Loucy (cell line): Measurements from ENCODE around the gene KPNA6.

Experiments
- H2AFZ ChIP-seq: fragments of 200-600 bp; sonication (generic); 2 replicates; pipeline ENCODE4 v1.6.0; 2016; ENCODE audit warnings: antibody characterized with exemption, mild to moderate bottlenecking, low read length, moderate library complexity
- H3F3A ChIP-seq: fragments of 200-600 bp; 2 replicates; pipeline ENCODE4 v1.6.0; 2016; ENCODE audit warnings: antibody characterized with exemption, low read depth, mild to moderate bottlenecking
- H3K27me3 ChIP-seq: fragments of 200-600 bp; sonication (generic); 2 replicates; pipeline ENCODE4 v1.6.1; 2014; ENCODE audit warnings: low read length, mild to moderate bottlenecking; ENCODE audit not compliant: insufficient read depth, poor library complexity, severe bottlenecking
- H3K36me3 ChIP-seq: fragments of 200-600 bp; sonication (generic); 2 replicates; pipeline ENCODE4 v1.6.1; 2016; ENCODE audit warnings: low read length; ENCODE audit not compliant: insufficient read depth
- H3K4me1 ChIP-seq: fragments of 200-600 bp; sonication (generic); 2 replicates; pipeline ENCODE4 v1.5.1; 2014; ENCODE audit warnings: low read length, mild to moderate bottlenecking; ENCODE audit not compliant: insufficient read depth, poor library complexity, severe bottlenecking
- H3K4me2 ChIP-seq: fragments of 200-600 bp; sonication (generic); 2 replicates; pipeline ENCODE4 v1.6.0; 2014; ENCODE audit warnings: antibody characterized with exemption, low read length, low read depth, mild to moderate bottlenecking; ENCODE audit not compliant: poor library complexity, severe bottlenecking
- H3K4me3 ChIP-seq: fragments of 200-600 bp; sonication (generic); 2 replicates; pipeline ENCODE4 v1.5.1; 2014; ENCODE audit warnings: low read length, mild to moderate bottlenecking, mixed read lengths; ENCODE audit not compliant: poor library complexity, severe bottlenecking
- H3K79me2 ChIP-seq: fragments of 200-600 bp; sonication (generic); 2 replicates; pipeline ENCODE4 v1.6.1; 2014; ENCODE audit warnings: low read length; ENCODE audit not compliant: insufficient read depth
- H3K9ac ChIP-seq: fragments of 200-600 bp; sonication (generic); 2 replicates; pipeline ENCODE4 v1.6.0; 2014; ENCODE audit warnings: mild to moderate bottlenecking, low read depth, low read length, moderate library complexity; ENCODE audit not compliant: poor library complexity, severe bottlenecking
- H3K9me2 ChIP-seq: fragments of 200-600 bp; sonication (generic); replicated peaks from 2 replicates; pipeline ENCODE4 v1.6.1; 2016; ENCODE audit warnings: low read depth, low read length, mixed read lengths
- H3K9me3 ChIP-seq: fragments of 200-600 bp; sonication (generic); 2 replicates; pipeline ENCODE4 v1.6.1; 2014; ENCODE audit warnings: mild to moderate bottlenecking, antibody characterized with exemption, low read length, low read depth; ENCODE audit not compliant: insufficient read depth
- H4K20me1 ChIP-seq: fragments of 200-600 bp; sonication (generic); 2 replicates; pipeline ENCODE4 v1.6.0; 2014; ENCODE audit warnings: antibody characterized with exemption, low read length, mild to moderate bottlenecking; ENCODE audit not compliant: insufficient read depth, poor library complexity, severe bottlenecking
- CTCF ChIP-seq: fragments of 200-600 bp; sonication (generic); conservative IDR thresholded peaks from 2 replicates; pipeline ENCODE4 v1.5.1; 2014; ENCODE audit warnings: mild to moderate bottlenecking, antibody characterized with exemption, low read length
- EZH2phosphoT487 ChIP-seq: fragments of 200-600 bp; IDR thresholded peaks from 2 replicates; pipeline ENCODE4 v1.6.1; 2018; ENCODE audit warnings: antibody characterized with exemption, mild to moderate bottlenecking, moderate library complexity, borderline replicate concordance

KPNA6 gene

GRCh38 chr1:32106663-32107275, 1.1 kb upstream of the KPNA6 start:
- no peaks in the 10 kb centered on the region for H3F3A ChIP-seq
- H2AFZ ChIP-seq: no peak overlapping the region
- H3K9ac ChIP-seq: no peak overlapping the region
- TF ChIP-seq EZH2phosphoT487 (no peak), CTCF (no peak)
- no peaks in the 10 kb centered on the region for H3K27me3 ChIP-seq
- H3K9me2 ChIP-seq: no peaks in the 10 kb centered on the region
- peak overlapping the region; percentile 90 for H3K4me2 ChIP-seq
- H4K20me1 ChIP-seq: peaks cover 34% of the 10 kb centered on the region
- peaks cover 21% of the 10 kb centered on the region for H3K4me1 ChIP-seq
- no peaks in the 10 kb centered on the region for H3K9me3 ChIP-seq
- peaks cover 13% of the 10 kb centered on the region; the same call in 1 of the 2 replicates for H3K36me3 ChIP-seq
- H3K79me2 ChIP-seq: peaks cover 39% of the 10 kb centered on the region
- no peak overlapping the region for H3K4me3 ChIP-seq

DNA sequence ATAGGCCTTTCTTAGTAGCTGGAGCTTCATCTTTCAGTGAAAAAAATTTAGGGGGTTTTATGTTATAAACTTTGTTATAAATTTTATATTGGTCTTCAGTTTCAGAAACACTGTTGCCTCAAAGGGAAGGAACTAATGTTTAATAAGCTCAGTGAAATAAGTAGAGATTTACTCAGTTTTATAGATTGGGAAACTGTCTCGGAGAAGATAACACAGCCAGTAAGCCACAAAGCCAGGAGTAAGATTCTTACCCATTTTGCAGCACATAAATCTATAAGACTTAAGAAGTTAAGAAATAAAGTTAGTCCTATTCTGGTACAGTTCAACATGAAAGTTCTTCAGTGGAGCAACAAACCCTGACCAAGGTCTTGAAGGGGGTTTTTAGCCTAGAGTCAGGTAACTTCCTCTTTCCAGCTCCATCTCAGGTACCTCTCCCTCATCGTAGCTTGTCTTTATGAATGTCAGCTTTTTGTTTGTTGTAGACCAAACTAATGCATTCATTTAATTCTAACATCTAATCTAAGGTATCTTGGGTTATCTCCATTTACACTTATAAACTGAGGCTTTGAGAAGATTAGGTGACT, 3.3 kb downstream of the KPNA6 start:
- TF ChIP-seq CTCF (no peak), EZH2phosphoT487 (no peak)
- H3K27me3 ChIP-seq: no peaks in the 10 kb centered on the region
- H3K4me3 ChIP-seq: no peak overlapping the region
- H3K36me3 ChIP-seq: no peaks in the 10 kb centered on the region
- H3K9me3 ChIP-seq: no peaks in the 10 kb centered on the region
- H3K4me1 ChIP-seq: peaks cover 24% of the 10 kb centered on the region
- peak overlapping the region; percentile 12 for H3K9ac ChIP-seq
- peaks cover 80% of the 10 kb centered on the region for H3K79me2 ChIP-seq
- peaks cover 53% of the 10 kb centered on the region for H4K20me1 ChIP-seq
- H2AFZ ChIP-seq: no peak overlapping the region
- H3K9me2 ChIP-seq: no peaks in the 10 kb centered on the region
- H3K4me2 ChIP-seq: peak overlapping the region; percentile 39
- no peaks in the 10 kb centered on the region for H3F3A ChIP-seq

DNA sequence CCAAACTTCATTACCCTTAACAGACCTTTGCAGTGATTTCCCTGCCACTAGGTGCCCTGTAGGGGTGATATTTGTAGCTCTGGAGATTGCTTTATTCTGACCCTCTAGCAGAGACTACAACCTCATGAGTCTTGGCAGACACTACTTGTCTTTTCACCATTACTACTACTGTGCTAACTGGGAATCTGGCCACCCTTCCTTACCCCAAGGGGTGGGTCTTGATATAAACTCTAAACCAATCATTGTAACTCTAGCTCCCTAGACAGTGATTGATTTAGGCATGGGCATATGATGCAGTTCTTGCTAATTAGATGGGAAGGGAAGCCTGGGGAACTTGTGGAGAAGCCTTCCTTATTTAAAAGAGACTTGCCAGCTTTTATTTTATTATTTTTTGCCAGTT, 3.9 kb downstream of the KPNA6 start:
- TF ChIP-seq CTCF: no peak
- no peak for TF ChIP-seq EZH2phosphoT487
- Histone ChIP-seq H3K9me2 (no peaks in the 10 kb centered on the region), H2AFZ (no peak overlapping the region), H3K9ac (peak overlapping the region; percentile 4), H4K20me1 (peaks cover 57% of the 10 kb centered on the region), H3K79me2 (peaks cover 86% of the 10 kb centered on the region), H3K36me3 (no peaks in the 10 kb centered on the region), H3K27me3 (no peaks in the 10 kb centered on the region), H3K4me3 (no peak overlapping the region), H3K9me3 (no peaks in the 10 kb centered on the region), H3K4me1 (peaks cover 24% of the 10 kb centered on the region), H3F3A (no peaks in the 10 kb centered on the region), H3K4me2 (peak overlapping the region; percentile 39)
